ENCODE data around the gene PROK1.

Gene PROK1

GRCh38 chr1:110465038-110465813 lies 14.3 kb downstream of the PROK1 start:
- no peak for DNase-seq (ENCODE audit: low spot score)

GRCh38 chr1:110465814-110466380 lies 14.9 kb downstream of the PROK1 start:
- no peak for DNase-seq (ENCODE audit: low spot score)

- no peak for DNase-seq (ENCODE audit: low spot score)
Measured at GRCh38 chr1:110466646-110467280, 15.8 kb downstream of the PROK1 start.

- DNase-seq (ENCODE audit: low spot score): no peak
Measured at GRCh38 chr1:110471131-110471530, 20.2 kb downstream of the PROK1 start.

- DNase-seq (ENCODE audit: low spot score): no peak
Measured at GRCh38 chr1:110472546-110472945, 21.6 kb downstream of the PROK1 start.

GRCh38 chr1:110474444-110474843 lies 23.5 kb downstream of the PROK1 start:
- DNase-seq (ENCODE audit: low spot score): no peak

- no peak for DNase-seq (ENCODE audit: low spot score)
Measured at GRCh38 chr1:110475362-110476027, 24.5 kb downstream of the PROK1 start.

- no peak for DNase-seq (ENCODE audit: low spot score)
Measured at GRCh38 chr1:110476028-110476765, 25.2 kb downstream of the PROK1 start.

- no peak for DNase-seq (ENCODE audit: low spot score)
Measured at GRCh38 chr1:110477041-110477440, 26.1 kb downstream of the PROK1 start.

- no peak for DNase-seq (ENCODE audit: low spot score)
Measured at GRCh38 chr1:110477445-110477957, 26.6 kb downstream of the PROK1 start.

- DNase-seq (ENCODE audit: low spot score): no peak
Measured at GRCh38 chr1:110477967-110478640, 27.2 kb downstream of the PROK1 start.

- no peak for DNase-seq (ENCODE audit: low spot score)
Measured at GRCh38 chr1:110478886-110479285, 27.9 kb downstream of the PROK1 start.

GRCh38 chr1:110480356-110481096 lies 29.6 kb downstream of the PROK1 start:
- DNase-seq (ENCODE audit: low spot score): no peak

- DNase-seq (ENCODE audit: low spot score): no peak
Measured at GRCh38 chr1:110481968-110482623, 31.1 kb downstream of the PROK1 start.

GRCh38 chr1:110482662-110483307 lies 31.8 kb downstream of the PROK1 start:
- no peak for DNase-seq (ENCODE audit: low spot score)

- DNase-seq (ENCODE audit: low spot score): no peak
Measured at GRCh38 chr1:110483308-110483685, 32.3 kb downstream of the PROK1 start.

GRCh38 chr1:110484801-110485200 lies 33.9 kb downstream of the PROK1 start:
- DNase-seq (ENCODE audit: low spot score): no peak

- no peak for DNase-seq (ENCODE audit: low spot score)
Measured at GRCh38 chr1:110485725-110486124, 34.8 kb downstream of the PROK1 start.

- DNase-seq (ENCODE audit: low spot score): no peak
Measured at GRCh38 chr1:110487726-110488125, 36.8 kb downstream of the PROK1 start.

- DNase-seq (ENCODE audit: low spot score): no peak
Measured at GRCh38 chr1:110488161-110488560, 37.2 kb downstream of the PROK1 start.
